GM19463 (cell line): ENCODE results near the gene UGDH.
A peak's percentile ranks its signal among the peaks of the same experiment; 100 is the strongest.
"Not testable (repeated sequence)": the region's sequence is repeated elsewhere in the genome, so short reads cannot be mapped to it uniquely, and the experiment has no call there.

ENCODE experiments used
- ATAC-seq: cut with Tn5 transposase; IDR thresholded peaks from one replicate; pipeline ENCODE4 v1.9.1; 2021; ENCODE audit warnings: mild to moderate bottlenecking, moderate library complexity; ENCODE audit not compliant: unreplicated experiment

UGDH gene

DNA sequence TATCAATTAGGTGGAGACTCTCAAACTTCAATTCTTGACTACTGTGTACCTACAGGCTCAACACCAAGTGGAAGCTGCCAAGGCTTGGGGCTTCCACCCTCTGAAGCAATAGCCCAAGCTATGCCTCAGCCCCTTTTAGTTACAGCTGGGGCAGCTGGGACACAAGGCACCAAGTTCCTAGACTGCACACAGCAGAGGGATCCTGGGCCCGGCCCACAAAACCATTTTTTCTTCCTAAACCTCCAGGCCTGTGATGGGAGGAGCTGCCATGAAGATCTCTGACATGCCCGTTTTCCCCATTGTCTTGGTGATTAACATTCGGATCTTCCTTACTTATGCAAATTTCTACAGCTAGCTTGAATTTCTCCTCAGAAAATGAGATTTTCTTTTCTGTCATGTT, 3.4 kb upstream of the UGDH start:
- ATAC-seq: no peak

DNA sequence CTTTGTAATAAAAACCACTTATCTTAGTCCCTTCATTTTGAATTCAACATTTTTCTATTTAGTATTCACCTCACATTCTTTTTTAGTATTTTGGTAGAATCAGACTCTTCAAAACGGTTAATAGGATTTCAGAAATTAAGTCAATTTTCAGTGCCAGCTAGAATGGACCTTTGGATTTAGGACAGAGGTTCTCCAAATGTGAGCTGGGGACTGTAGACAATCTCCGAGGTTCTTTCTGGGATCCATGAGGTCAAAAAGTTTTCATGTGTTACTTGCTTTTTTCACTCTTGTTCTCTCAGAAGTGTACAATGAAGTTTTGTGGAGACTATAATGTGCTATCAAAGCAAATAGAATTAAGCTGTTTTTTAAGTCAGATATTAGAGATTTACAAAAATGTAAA, 2.3 kb upstream of the UGDH start:
- ATAC-seq: no peak

DNA sequence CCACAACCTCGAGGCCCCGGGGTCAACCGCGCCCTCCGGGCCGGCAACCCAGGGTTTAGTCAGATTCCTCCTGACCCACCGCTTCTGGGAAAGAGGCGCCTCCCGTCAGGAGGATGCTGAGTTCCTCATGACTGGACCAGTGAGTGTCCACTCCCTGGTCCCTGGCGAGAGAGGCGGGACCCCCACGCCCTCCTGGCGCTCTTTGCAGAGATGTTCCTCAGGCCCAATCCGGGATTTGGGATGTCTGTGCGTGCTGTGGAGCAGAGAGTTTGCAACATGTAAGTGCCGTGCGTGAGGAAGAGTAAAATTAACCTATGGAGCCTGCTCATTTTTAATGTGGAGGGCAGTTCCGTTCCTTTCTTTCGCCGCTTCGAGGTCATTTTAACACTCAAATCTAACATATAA, 824 bp upstream of the UGDH start:
- no peak for ATAC-seq

DNA sequence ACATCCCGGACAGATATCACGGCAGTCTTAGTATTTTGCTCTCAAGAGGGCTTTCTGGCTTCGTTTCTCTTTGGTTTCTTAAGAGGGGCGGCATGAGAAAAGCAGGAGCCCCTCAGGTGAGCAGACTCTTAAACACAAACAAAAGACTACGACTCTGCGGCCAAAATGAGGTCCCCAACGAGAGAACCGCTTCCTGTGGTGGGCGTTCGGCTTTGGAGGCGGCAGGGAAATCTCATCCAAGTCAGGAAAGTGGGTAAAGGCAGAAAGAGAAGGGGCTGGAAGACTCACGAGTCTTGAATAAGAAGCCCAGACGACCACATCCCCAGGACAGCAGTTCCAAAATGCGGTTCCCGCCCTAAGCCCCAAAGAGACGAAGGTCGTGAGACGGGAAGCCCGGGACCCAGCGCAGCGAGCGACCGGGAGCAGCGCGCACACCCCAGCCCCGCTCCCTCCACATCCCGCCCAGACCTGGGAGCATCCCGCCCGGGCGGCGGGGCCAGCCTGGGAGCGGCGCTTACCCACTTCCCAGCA, 409 bp downstream of the UGDH start:
- peak; percentile 12 for ATAC-seq

DNA sequence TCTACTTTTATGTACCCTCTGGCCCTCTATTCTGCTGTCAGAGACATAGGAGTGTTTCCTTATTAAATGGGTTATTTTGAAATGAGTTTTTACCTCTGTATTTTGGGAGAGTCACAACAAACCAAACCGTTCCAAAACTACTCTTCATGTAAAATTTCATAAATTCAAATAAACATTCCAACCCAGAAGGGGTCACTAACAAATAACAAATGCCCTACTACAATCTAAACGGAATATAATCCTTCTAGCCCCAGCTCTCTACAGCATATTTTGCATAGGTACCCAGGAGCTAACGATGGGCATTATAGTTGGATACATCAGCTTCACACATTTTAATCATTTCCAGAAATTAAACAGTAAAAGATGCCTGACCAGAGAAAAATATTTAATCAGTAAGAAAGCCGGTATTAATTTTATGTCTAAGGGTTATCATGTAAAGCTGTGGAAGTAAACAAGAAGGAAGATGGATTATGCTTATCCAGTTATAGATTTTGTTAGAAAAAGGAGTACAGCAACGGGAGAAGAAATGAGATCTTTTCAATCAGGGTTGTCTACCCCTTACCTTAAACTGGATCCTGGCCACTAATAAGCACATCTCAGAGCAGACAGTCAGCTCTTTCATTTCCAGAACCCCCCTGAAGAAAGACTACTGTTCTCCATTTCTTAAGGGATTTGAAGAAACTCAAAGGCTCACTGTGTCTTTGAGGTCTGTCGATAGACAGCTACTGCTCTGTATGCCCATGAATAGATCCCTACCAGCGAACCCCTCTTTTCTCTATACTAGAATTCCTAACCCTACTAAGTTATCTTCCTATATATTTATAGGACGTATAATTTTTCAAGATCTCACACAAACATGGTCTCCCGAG, 1.2 kb downstream of the UGDH start:
- no peak for ATAC-seq

DNA sequence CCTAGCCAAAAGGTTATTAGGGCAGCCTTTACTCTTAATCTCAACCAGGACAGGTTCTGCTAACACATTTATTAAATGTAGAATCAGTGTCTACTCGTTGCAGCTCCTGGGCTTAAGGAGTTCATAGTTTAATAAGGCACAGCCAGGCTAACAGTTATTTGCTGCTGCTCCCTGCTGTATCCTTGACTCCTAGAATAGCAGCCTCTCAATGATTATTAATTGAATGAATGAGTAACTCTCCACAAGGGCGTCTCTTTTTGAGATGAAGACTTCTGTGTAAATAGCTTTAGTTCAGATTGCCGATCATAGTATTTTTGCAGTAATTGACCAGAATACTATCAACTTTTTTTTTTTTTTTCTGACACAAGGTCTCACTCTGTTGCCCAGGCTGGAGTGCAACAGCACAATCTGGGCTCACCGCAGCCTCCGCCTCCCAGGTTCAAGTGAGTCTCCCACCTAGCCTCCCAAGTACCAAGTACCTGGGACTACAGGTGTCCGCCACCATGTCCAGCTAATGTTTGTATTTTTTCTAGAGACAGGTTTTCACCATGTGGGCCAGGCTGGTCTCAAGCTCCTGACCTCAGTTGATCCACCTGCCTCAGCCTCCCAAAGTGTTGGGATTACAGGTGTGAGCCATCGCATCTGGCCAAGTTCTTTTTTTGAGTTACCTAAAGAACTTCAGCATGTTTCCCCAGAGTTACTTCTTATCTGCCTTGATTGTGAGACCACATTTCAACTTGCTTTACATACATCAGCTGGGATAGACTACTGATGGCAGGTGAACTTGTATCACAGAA, 2.9 kb downstream of the UGDH start:
- no peak for ATAC-seq

DNA sequence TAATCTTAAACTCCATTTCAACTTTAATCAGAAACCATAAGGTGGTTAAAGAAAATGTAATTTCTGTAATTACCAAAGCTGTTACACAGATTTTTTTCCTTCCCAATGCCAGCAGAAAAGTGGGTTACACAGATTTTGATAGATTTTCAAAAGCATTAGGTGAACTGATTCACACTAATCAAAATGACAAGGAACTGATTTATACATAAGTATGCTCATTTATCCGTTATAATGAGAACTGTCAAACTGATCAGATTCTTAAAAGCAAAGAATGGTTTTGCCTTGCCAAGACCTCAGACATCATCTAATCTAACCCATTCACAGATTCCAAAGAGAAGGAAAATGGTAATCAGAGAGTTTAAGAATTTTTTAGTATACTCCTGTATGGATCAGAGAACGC, 5.2 kb downstream of the UGDH start:
- no peak for ATAC-seq

DNA sequence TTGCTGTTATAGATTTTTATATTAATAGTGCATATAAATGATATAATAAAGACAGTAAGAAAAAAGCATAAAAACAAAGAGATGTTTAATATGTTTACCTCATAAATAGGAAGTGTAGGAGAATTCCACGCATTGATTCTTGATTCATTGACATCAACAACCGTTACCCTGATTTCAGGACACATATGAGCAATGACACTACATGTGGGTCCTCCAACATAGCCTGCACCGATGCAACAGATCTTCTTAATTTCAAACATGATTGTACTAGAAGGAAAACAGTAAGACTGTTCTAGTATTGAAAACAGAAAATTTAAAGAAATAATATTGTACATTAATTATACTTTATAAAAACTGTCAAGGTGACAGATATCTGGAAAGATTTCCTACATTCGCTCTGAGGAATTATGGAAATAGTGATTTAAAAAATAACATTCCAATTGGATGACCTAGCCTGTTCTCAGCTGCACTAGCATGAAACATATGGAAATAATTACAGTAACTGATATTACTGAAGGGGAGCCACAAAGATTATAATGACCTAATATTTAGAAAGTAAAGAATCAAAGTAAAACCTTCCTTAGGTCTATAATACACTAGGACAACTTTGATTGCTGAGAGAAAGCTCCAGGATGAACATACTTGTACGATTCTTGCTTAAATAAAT, 5.9 kb downstream of the UGDH start:
- no peak for ATAC-seq

DNA sequence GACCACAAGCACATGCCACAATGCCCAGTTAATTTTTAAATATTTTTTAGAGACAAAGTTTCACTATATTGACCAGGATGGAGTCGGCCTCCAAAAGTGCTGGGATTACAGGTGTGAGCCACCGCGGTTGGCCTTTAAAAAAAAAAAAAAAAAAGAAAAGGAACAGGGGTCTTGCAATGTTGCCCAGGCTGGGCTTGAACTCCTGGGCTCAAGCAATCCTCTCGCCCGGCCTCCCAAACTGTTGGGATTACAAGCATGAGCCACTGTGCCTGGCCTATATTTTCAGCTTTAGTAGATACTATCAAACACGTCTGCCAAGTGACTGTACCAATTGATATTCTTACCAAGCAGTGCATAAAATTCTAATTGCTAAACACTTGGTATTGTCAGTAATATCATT, 8.8 kb downstream of the UGDH start:
- ATAC-seq: no peak

DNA sequence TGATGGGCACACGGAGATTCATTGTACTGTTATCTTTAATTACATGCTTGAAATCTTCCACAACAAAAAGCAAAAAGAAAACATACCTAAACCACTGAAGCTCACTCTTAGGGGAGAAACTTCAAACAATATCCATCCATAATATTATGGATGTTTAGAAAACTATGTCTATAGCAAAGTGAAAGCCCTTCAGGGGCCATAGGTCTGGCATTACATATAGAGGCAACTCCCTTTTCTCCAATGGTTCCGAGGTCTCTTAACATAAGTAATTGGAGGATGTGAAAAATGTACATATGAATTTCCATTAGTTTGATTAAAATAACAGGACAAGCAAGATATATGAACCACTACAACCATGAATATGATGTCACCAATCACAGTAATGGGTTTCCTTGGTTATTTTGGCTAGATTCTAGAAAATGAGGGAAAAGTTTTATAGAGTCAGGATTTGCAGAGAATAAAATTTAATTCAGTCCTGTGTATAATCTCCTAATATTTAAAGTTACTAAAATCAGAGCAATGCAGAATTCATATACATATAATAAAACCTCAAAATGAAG, 10.8 kb downstream of the UGDH start:
- ATAC-seq: no peak

DNA sequence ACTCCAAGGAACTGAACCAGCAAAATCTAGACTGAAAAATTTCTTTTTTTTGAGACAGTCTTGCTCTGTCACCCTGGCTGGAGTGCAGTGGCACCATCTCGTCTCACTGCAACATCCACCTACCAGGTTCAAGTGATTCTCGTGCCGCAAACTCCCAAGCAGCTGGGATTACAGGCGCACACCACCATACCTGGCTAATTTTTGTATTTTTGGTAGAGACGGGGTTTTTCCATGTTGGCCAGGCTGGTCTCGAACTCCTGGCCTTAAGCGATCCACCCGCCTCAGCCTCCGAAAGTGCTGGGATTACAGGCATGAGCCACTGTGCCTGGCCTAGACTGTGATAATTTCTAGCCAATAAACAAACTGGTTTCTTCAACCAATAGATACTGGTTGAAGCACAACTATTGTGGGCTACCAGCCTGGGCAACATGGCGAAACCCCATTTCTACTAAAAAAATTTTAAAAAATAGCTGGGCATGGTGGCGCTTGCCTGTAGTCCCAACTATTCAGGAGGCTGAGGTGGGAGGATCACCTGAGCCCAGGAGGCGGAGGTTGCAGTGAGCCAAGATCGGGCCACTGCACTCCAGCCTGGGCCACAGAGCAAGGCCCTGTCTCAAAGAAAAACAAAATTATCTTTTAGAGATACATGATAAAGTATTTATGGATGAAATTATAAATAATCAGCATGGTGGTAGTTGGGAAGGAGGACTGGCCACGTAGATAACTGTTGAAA, 11.4 kb downstream of the UGDH start:
- ATAC-seq: not testable (repeated sequence)

DNA sequence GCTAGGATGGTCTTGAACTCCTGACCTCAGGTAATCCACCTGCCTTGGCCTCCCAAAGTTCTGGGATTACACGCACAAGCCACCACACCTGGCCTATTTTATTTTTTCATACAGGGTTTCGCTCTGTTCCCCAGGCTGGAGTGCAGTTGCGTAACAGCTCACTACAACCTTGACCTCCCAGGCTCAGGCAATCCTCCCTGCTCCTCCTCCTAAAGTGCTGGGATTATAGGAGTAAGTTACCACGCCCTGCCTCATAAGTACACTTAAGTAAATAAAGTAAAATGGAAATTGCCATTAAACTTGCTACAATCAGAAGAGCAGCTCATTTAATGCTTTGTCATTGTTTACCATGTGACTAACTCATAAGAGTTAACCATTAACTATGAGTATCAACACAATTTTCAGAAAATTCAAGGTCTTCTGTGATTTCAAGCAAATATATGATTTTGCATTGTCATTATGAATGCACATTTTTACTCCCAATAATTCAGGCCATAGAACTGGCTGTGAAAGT, 12.3 kb downstream of the UGDH start:
- ATAC-seq: no peak

DNA sequence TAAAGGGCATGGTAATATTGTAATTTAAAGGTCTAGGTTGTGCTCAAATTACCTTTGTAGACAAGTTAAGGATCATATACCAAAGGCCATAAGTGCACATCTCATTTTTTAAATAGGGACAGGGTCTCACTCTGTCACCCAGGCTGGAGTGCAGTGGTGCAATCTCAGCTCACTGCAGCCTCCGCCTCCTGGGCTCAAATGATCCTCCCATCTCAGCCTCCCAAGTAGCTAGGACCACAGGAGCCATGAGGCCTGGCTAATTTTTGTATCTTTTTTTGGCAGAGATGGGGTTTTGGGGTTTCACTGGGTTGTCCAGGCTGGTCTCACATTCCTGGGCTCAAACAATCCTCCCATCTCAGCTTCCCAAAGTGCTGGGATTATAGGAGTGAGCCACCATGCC, 13.0 kb downstream of the UGDH start:
- ATAC-seq: not testable (repeated sequence)

DNA sequence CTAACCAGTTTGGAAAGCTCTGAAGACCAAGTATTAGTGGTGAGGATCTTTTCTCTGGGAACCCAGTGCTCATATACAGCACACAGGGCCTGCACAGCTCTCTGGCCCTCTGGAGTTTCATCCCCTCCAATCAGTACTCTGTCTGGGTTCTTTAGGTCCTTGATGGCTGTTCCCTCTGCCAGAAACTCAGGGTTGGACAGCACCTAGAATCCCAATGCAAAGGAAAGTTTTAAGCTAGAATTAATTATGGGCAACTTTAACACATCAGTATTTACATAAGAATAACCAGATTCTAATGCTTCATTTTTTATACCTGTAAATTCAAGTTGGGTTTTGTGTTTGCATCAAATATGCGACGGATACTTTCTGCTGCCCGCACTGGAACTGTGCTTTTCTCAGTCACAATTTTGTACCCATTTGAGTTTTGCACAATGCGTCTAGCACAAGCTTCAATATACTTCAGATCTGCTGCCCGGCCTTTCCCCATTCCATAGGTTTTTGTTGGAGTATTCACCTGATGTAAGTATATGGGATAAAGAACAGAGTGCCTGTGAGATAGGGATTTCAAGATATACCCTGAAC, 16.8 kb downstream of the UGDH start:
- no peak for ATAC-seq

DNA sequence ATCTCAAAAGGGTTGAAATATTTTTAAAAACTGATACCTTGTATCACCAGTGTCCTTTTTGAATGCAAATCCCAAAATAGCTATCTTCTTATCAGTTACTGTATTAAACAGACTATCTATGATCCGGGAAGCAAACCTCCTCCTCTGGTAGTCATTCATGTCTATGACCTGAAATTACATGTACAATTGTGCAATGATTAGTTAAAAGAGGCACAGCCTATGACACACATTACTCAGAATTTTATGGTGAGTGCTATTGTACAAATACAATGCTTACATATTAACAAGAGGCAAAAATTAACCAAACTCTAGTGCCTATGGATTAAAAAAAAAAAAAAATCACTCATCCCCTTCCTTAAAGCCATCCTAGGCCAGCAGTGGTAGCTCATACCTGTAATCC, 21.7 kb downstream of the UGDH start:
- no peak for ATAC-seq

DNA sequence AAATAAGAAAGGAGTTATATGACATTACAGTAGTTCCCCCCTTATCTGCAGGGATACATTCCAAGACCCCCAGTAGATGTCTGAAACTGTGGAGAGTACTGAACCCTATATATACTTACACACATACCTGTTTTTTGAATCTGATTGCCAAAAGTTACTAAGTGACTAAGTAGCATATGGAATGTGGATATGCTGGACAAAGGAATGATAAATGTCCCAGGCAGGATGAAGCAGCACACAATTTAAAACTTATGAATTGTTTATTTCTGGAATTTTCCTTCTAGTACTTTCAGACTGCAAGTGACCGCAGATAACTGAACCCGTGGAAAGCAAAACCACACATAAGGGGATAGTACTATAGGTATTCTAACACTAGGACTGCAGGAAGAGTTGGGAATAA, 22.7 kb downstream of the UGDH start:
- ATAC-seq: no peak

DNA sequence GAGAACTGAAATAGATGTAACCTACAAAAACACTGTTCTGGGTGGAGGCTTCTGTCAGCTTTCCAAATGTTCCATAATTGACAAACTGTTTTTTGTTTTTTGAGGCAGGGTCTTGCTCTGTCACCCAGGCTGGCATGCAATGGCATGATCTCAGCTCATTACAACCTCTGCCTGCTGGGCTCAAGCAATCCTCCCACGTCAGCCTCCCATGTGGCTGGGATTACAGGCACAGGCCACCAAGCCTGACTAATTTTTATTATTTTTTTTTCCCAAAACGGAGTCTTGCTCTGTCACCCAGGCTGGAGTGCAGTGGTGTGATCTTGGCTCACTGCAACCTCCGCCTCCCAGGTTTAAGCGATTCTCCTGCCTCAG, 24.6 kb downstream of the UGDH start:
- ATAC-seq: not testable (repeated sequence)

DNA sequence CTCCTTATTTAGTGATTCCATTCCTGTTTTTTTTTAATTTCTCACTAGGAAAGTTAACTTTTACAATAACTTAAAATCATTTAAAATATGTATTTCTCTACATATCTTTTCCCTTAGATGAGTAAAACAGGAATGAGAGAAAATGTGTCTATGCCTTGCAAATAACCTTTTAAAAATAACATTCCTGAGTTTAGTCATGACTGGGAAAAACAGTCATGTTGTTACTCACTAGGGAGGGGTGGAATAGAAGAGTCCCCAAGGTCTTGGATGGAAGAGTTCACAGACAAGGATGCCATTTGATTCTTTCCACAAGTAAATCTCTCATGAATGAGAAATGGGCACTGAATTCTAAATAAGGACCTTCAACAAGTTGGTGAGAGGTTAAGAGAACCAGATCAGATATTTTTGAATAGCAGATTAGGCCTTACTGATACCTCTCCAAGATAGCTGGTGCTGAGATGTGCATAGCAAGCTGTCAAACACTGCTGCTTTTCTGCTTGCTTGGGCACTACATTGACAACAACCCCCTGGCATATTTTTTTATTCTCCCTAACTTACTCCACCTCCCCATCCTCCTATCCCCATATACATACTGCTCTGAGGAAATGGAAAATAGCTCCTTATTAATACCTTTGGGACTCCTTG, 25.1 kb downstream of the UGDH start:
- no peak for ATAC-seq

DNA sequence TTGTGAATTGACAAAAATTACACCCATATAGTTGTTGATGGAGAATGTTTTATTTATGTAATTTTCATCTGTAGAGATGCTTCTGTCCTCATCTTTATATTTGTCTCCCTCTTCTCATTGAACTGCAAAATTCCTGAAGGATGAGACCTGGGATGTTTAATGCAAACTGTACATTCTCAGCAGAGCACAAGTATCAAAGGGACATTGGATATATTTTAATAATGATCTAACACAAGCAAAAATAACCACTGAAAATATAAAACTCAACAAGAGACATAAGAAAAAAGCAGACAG, 28.6 kb downstream of the UGDH start:
- no peak for ATAC-seq
